SK-N-SH (cell line): ENCODE data around the gene SH3BP1. TPM values are rescaled to one million over a fixed set of nuclear protein-coding genes. Genes with fewer than 3 reads are reported as not detected.

ENCODE experiments used
- CTCF ChIA-PET: fragments of 300-600, 350-600 bp; formaldehyde crosslinking; extraction: SDS; loops from one replicate; lab custom pipeline; 2021; lab: Yijun Ruan, JAX
- POLR2A ChIA-PET: fragments of 350-600 bp; sonication (Branson Sonifier 250); formaldehyde crosslinking; extraction: SDS; loops from one replicate; lab custom pipeline; 2020; ENCODE audit warnings: antibody characterized with exemption, inconsistent platforms; lab: Yijun Ruan, JAX
- DNase-seq: peaks from one replicate; pipeline ENCODE4 v3.0.0; 2012
- H2AFZ ChIP-seq: fragments of 200-600 bp; sonication (generic); 2 replicates; pipeline ENCODE4 v1.8.1; 2016; ENCODE audit warnings: antibody characterized with exemption, mild to moderate bottlenecking, low read depth
- H3F3A ChIP-seq: fragments of 200-600 bp; sonication (generic); replicated peaks from 2 replicates; pipeline ENCODE3; 2016; ENCODE audit warnings: antibody characterized with exemption, mild to moderate bottlenecking; ENCODE audit not compliant: insufficient read depth
- H3K27ac ChIP-seq, 2 experiments: fragments of 200-500 bp in 1 of 2; fragments of 200-600 bp in 1 of 2; sonication (Bioruptor generic) in 1 of 2; sonication (generic), shearing (Covaris generic) in 1 of 2; 2 replicates each; pipeline versions ENCODE4 v1.5.1 to v1.6.1; 2014 to 2016; ENCODE audit warnings: low read depth in 2 of 2, inconsistent platforms in 1 of 2, low read length in 1 of 2, mild to moderate bottlenecking in 1 of 2, mixed read lengths in 1 of 2
- H3K27me3 ChIP-seq: fragments of 200-600 bp; sonication (generic), shearing (Covaris generic); 2 replicates; pipeline ENCODE4 v1.6.1; 2016; ENCODE audit warnings: mixed run types; ENCODE audit not compliant: insufficient read depth
- H3K36me3 ChIP-seq, 2 experiments: fragments of 200-500 bp in 1 of 2; fragments of 200-600 bp in 1 of 2; sonication (Bioruptor generic) in 1 of 2; sonication (generic) in 1 of 2; replicated peaks in 1 of 2; 2 replicates each; pipeline versions ENCODE3 to v1.5.1; 2014 to 2016; ENCODE audit warnings: low read length in 1 of 2, mild to moderate bottlenecking in 1 of 2; ENCODE audit not compliant: insufficient read depth in 2 of 2, control insufficient read depth in 1 of 2
- H3K4me1 ChIP-seq, 2 experiments: fragments of 200-500 bp in 1 of 2; fragments of 200-600 bp in 1 of 2; sonication (Bioruptor generic) in 1 of 2; sonication (generic), shearing (Covaris generic) in 1 of 2; 2 replicates each; pipeline versions ENCODE4 v1.5.1 to v1.6.1; 2014 to 2016; ENCODE audit warnings: low read depth in 1 of 2, low read length in 1 of 2, mixed run types in 1 of 2; ENCODE audit not compliant: insufficient read depth in 2 of 2, control insufficient read depth in 1 of 2
- H3K4me2 ChIP-seq: fragments of 200-600 bp; sonication (generic), shearing (Covaris generic); 2 replicates; pipeline ENCODE4 v1.6.1; 2017; ENCODE audit warnings: mixed run types
- H3K4me3 ChIP-seq, 2 experiments: fragments of 200-500 bp in 1 of 2; fragments of 200-600 bp in 1 of 2; sonication (Bioruptor generic) in 1 of 2; sonication (generic), shearing (Covaris generic) in 1 of 2; 2 replicates each; pipeline versions ENCODE4 v1.5.1 to v1.8.1; 2014 to 2016; ENCODE audit warnings: low read depth in 2 of 2, inconsistent platforms in 1 of 2, low read length in 1 of 2, mild to moderate bottlenecking in 1 of 2, mixed read lengths in 1 of 2, moderate library complexity in 1 of 2
- H3K79me2 ChIP-seq: fragments of 200-600 bp; sonication (generic); 2 replicates; pipeline ENCODE4 v1.8.1; 2017; ENCODE audit warnings: mild to moderate bottlenecking; ENCODE audit not compliant: insufficient read depth
- H3K9ac ChIP-seq: fragments of 200-600 bp; sonication (generic); 2 replicates; pipeline ENCODE4 v1.6.1; 2017; ENCODE audit warnings: mixed run types
- H3K9me2 ChIP-seq: fragments of 200-600 bp; sonication (generic); 2 replicates; pipeline ENCODE4 v1.6.1; 2017; ENCODE audit warnings: mixed run types
- H3K9me3 ChIP-seq: fragments of 200-600 bp; sonication (generic); 2 replicates; pipeline ENCODE4 v1.6.1; 2017; ENCODE audit warnings: mixed run types, mild to moderate bottlenecking, moderate library complexity
- H4K20me1 ChIP-seq: fragments of 200-600 bp; sonication (generic); 2 replicates; pipeline ENCODE4 v1.6.1; 2017; ENCODE audit warnings: mild to moderate bottlenecking, mixed run types; ENCODE audit not compliant: insufficient read depth
- CHD2 ChIP-seq: fragments of 150-350 bp; IDR thresholded peaks from 2 replicates; pipeline ENCODE4 v1.6.1; 2018; ENCODE audit warnings: low read length; ENCODE audit not compliant: partially characterized antibody
- EZH2phosphoT487 ChIP-seq: fragments of 200-600 bp; sonication (generic); IDR thresholded peaks from 2 replicates; pipeline ENCODE4 v1.6.1; 2017; ENCODE audit warnings: low read depth, mixed run types, mild to moderate bottlenecking, antibody characterized with exemption, moderate library complexity, borderline replicate concordance
- FOXJ3 ChIP-seq: sonication (generic); formaldehyde crosslinking; IDR thresholded peaks from 2 replicates; pipeline ENCODE4 v1.5.1; 2020; ENCODE audit warnings: mild to moderate bottlenecking, missing genetic modification reagents
- FOXM1 ChIP-seq: IDR thresholded peaks from 2 replicates; pipeline ENCODE4 v1.4.0; 2012; ENCODE audit warnings: low read depth, mild to moderate bottlenecking
- GABPA ChIP-seq: IDR thresholded peaks from 2 replicates; pipeline ENCODE4 v1.4.0; 2012; ENCODE audit warnings: low read depth, mild to moderate bottlenecking
- GATA2 ChIP-seq: sonication (generic); formaldehyde crosslinking; IDR thresholded peaks from 2 replicates; pipeline ENCODE4 v1.5.0; 2020; ENCODE audit warnings: mild to moderate bottlenecking, missing genetic modification reagents
- RXRA ChIP-seq: IDR thresholded peaks from 2 replicates; pipeline ENCODE4 v1.4.0; 2012; ENCODE audit warnings: low read depth, mild to moderate bottlenecking, borderline replicate concordance
- SMC3 ChIP-seq: IDR thresholded peaks from 2 replicates; pipeline ENCODE4 v1.6.1; 2012; ENCODE audit warnings: low read depth, low read length, improper control_type of control experiment
- WGBS: methylation state at CpG from one replicate; pipeline ENCODE4 v1.1.6; 2017; ENCODE audit warnings: low lambda C conversion rate; 5-methylcytosine and 5-hydroxymethylcytosine counted together
- polyA plus RNA-seq, 3 experiments: library from polyadenylated mRNA; depleted of rRNA; stranded (reverse); fragments of >200 nt; gene quantifications; 2 replicates each; pipeline ENCODE4 v1.2.3, GENCODE V29; 2012
- TF ChIP-seq, protein P1 (sequence below): IDR thresholded peaks from 2 replicates; pipeline ENCODE4 v1.4.0; 2012; ENCODE audit warnings: low read depth, borderline replicate concordance
- TF ChIP-seq, protein P2 (sequence below): IDR thresholded peaks from 2 replicates; pipeline ENCODE4 v1.4.0; 2012; ENCODE audit warnings: low read depth
- TF ChIP-seq, protein P3 (sequence below): IDR thresholded peaks from 2 replicates; pipeline ENCODE4; 2012

The SH3BP1 gene
- polyA plus RNA-seq, 1 of the 3 experiments (the other 2 are of a cell fraction): 8.9 TPM

DNA sequence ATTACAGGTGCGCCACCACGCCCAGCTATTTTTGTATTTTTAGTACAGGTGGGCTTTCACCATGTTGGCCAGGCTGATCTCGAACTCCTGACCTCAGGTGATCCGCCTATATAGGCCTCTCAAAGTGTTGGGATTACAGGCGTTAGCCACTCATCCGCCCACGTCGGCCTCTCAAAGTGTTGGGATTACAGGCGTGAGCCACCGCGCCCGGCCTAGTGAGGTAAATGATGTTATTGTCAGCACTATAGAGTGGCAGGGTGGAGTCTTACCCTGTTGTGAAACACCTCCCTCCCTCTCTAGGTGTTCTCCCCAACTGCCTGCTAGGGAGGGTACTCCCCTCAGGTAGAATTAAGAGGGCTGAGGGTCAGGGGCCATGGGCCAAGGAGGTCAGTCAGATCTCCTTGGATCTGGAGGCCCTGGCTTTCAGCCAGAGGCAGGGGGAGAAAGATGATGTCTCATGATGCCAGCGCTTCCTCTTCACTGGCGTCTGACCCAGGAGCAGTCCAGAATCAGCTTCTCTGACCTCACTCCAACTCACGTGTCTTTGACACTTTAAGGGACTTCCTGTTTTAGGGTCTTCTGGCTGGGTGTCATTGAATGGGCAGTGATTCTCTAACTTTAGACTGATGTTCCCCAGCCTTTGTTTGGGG lies 28.9 kb upstream of the SH3BP1 start:
- Histone ChIP-seq H3K9me3 (no peaks in the 10 kb centered on the region), H4K20me1 (no peaks in the 10 kb centered on the region), H3K36me3 (no peaks in the 10 kb centered on the region), H3F3A (peaks cover 14% of the 10 kb centered on the region), H3K27ac (peak overlapping the region in 1 of 2 experiments; percentile 92; a peak in 2 of 4 replicates), H3K4me2 (peak overlapping the region; percentile 91), H3K4me1 (peaks cover 7 to 26% of the 10 kb centered on the region in 2 experiments; a peak in 1 of 4 replicates), H3K4me3 (peak overlapping the region in 1 of 2 experiments; percentile 91; a peak in 3 of 4 replicates), H3K79me2 (peaks cover 36% of the 10 kb centered on the region), H3K9me2 (no peaks in the 10 kb centered on the region), H3K9ac (peak overlapping the region; percentile 73), H3K27me3 (no peaks in the 10 kb centered on the region), H2AFZ (no peak overlapping the region)
- WGBS: 90% methylated on average over 15 of the region's 15 CpGs
- CTCF ChIA-PET: interaction anchor here (1.2 to 9.3 kb wide), 5 partner anchors 12 to 71 kb away, joined by 3 to 54 read pairs (median 5); no protein-coding TSS in a partner anchor
- DNase-seq: no peak
- POLR2A ChIA-PET: interaction anchor here (0.7 to 1.0 kb wide), 2 partner anchors 65 to 76 kb away, joined by 3 read pairs; partner anchors contain the start of genes LGALS1 and NOL12
- TF ChIP-seq GABPA: no peak
- TF ChIP-seq, protein P1, sequence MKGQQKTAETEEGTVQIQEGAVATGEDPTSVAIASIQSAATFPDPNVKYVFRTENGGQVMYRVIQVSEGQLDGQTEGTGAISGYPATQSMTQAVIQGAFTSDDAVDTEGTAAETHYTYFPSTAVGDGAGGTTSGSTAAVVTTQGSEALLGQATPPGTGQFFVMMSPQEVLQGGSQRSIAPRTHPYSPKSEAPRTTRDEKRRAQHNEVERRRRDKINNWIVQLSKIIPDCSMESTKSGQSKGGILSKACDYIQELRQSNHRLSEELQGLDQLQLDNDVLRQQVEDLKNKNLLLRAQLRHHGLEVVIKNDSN: no peak
- TF ChIP-seq, protein P2, sequence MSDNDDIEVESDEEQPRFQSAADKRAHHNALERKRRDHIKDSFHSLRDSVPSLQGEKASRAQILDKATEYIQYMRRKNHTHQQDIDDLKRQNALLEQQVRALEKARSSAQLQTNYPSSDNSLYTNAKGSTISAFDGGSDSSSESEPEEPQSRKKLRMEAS: no peak

DNA sequence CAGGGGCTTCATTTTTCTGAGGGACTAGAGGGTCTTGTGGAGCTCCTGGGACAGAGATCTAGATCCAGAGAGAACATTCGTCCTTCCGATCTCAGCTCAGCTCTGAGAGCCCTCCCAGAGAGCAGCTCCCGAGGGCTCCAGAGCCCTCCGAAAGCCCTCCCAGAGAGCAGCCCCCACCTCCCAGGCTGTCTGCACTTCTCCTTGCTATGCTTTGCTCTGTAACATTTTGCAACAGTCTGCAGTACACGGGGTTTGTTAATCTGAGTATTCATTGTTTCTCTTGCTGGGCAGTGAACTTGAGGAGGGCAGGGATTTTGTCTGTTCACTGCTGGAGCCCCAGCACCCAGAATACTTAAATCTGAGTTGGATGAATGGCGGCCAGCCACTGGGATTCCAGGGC lies 28.3 kb upstream of the SH3BP1 start:
- H3K9me3 ChIP-seq: no peaks in the 10 kb centered on the region
- H3K4me2 ChIP-seq: peak overlapping the region; percentile 91
- no peak overlapping the region; the same call in 1 of the 2 replicates for H3K9ac ChIP-seq
- H3K27me3 ChIP-seq: no peaks in the 10 kb centered on the region
- no peaks in the 10 kb centered on the region for H4K20me1 ChIP-seq
- no peak overlapping the region; a peak in 1 of 4 replicates for H3K27ac ChIP-seq
- ChIA-PET CTCF (interaction anchor here (1.5 to 9.3 kb wide), 2 partner anchors 11 to 50 kb away, joined by 3 to 54 read pairs; no protein-coding TSS in a partner anchor), POLR2A (interaction anchor here (0.8 to 1.0 kb wide), 2 partner anchors 22 to 75 kb away, joined by 3 read pairs; partner anchors contain the start of gene NOL12)
- no peak overlapping the region for H2AFZ ChIP-seq
- peaks cover 14% of the 10 kb centered on the region for H3F3A ChIP-seq
- H3K4me3 ChIP-seq: no peak overlapping the region
- H3K79me2 ChIP-seq: peaks cover 36% of the 10 kb centered on the region
- no peak for DNase-seq
- H3K4me1 ChIP-seq: peaks cover 7 to 26% of the 10 kb centered on the region in 2 experiments; a peak in 1 of 4 replicates
- TF ChIP-seq SMC3 (no peak), EZH2phosphoT487 (no peak), FOXM1 (no peak), RXRA (no peak), CHD2 (no peak), GATA2 (no peak), FOXJ3 (no peak)
- TF ChIP-seq, protein P3, sequence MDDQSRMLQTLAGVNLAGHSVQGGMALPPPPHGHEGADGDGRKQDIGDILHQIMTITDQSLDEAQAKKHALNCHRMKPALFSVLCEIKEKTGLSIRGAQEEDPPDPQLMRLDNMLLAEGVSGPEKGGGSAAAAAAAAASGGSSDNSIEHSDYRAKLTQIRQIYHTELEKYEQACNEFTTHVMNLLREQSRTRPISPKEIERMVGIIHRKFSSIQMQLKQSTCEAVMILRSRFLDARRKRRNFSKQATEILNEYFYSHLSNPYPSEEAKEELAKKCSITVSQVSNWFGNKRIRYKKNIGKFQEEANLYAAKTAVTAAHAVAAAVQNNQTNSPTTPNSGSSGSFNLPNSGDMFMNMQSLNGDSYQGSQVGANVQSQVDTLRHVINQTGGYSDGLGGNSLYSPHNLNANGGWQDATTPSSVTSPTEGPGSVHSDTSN: no peak
- H3K9me2 ChIP-seq: no peaks in the 10 kb centered on the region
- 85% methylated on average over 6 of the region's 6 CpGs for WGBS
- H3K36me3 ChIP-seq: peaks cover 0 to 1% of the 10 kb centered on the region in 2 experiments
